GM12801 (cell line): Measurements from ENCODE around the gene WWOX.

Experiments used
- CTCF ChIP-seq: IDR thresholded peaks from one replicate; pipeline ENCODE4 v1.5.1; 2011; ENCODE audit warnings: control low read depth; ENCODE audit not compliant: insufficient read length; ENCODE audit errors: extremely low read depth

The WWOX gene

DNA sequence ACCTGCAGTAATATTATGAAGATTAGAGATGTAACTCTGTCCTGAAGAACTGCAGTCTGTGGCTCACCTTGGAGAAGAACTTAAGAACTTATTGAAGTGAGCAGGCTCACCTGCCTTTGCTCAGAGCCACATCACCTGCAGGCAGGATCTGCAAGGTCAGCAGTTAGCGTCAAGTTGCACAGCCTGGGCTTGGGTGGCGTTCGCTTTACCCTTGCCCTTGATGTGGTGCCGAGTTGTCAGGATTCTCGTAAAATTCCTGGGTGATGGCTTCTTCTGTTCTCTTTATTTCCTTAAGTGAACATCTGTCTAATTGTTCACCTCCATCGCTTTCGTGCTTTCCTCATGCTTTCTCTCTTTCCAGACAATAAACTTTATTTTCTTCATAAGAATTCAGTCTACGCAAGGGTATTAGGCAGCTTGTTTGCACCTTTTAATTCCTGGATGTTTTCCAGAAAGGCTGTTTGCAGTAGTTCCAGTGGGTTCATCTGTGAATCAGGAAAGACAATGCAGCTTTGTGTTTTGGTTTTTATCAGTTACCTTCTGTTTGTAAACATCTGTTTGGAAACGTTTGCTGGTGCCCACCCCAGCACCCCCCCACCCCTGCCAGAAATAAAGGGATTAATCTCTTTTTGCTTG, 254.3 kb downstream of the WWOX start:
- no peak for TF ChIP-seq CTCF

GRCh38 chr16:78362524-78363135, 263.2 kb downstream of the WWOX start:
- no peak for TF ChIP-seq CTCF

DNA sequence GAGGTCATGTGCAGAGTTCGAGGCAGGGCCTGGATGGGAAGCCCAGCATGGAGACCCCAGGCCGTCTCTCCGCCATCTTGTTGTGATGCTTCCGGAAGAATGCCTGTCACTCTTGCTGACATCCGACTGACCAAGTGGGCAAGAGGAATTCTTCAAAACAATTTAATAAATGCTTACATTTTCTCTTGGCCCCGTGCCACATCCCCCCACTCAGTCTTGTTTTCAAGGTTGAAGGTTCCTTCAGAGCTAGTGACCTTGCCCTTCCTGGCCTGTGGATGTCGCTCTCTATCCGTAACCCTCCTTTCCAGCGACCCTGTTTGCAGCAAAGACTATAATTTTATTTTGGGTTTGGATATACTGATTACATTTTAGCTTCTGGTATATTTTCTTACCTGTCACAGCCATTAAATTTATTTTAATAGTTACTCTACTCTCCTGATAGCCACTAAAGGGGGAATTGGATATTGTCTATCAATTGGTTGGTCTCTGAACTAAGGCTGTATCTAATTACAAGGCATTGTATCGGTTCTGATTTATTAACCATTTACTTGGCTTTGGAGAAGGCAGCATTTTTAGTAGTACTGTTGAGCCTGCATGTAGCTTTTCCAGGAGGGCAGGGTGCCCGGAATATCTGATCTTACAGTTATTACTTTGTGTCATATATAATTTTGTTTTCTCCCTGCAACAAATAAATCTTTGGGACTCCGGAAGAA, 264.5 kb downstream of the WWOX start:
- TF ChIP-seq CTCF = no peak

GRCh38 chr16:78364556-78364880, 265.1 kb downstream of the WWOX start:
- no peak for TF ChIP-seq CTCF

DNA sequence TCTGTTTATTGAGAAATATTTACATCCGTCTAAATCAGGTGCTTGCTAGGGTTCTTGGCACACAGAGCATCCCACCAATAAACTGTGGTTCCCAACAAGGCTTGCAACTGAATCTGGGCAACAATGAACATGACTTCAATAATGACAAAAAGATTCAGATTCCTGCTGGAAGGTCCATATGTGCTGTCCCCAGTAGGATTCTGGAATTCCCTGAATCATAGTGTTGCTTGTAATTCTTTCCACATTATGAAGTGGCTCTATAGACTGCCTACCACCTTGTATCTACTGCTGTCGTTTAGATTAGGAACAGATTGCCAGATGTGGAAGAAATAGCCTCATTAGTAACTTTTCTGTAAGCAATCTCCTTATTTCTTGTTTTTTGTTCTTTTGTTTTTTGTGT, 265.9 kb downstream of the WWOX start:
- TF ChIP-seq CTCF = no peak

DNA sequence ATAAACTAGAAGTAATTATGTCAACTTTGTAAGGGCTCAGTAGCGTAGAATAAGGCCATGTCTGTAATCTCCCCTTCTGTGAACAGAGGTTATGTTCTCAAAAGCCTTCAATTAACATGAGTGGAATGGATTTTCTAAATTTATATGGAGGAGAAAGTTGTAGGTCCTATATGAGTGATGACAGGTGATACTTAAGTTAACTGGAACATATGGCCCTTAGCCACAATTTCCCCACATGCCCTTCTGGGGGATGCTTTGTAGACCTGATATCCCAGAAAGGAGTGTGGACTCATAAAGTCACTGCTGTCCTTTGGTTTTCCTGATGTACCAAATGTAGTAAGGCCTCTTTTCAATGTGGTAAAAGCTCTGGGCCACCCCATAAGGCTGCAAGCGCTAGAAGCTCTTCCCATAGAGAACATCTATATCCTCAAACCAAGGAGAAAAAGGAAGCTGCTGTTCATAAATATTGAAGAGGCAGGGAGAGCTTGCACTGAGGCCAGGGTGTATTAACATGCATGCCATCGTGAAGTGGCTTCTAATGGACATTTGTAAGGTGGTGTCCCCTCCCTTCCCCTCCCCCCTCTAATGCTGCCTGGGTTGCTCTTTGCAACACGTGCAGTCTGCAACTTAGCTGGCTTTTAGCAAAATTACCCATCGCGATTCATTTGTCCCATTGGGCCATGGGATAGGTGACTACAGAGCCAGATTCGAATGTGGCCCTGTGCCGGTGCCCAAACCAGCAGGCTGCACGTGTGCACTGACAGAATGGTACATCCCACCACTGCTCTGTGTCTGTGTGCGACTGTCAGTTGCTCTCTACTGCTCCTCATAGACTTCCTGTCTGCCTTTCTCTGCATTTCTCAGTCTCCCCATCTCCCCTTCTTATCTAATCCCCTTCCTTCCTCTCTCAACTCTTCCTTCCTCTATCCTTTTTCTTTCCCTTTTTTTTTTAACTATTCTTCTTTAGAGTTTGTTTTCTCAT, 269.0 kb downstream of the WWOX start:
- no peak for TF ChIP-seq CTCF

GRCh38 chr16:78372277-78372676, 272.8 kb downstream of the WWOX start:
- TF ChIP-seq CTCF = no peak
